ENCODE measurements around the gene USP32. TPM values are rescaled to one million over a fixed set of nuclear protein-coding genes. Genes with fewer than 3 reads are reported as not detected.
"Not testable (repeated sequence)": the region's sequence is repeated elsewhere in the genome, so short reads cannot be mapped to it uniquely, and the experiment has no call there.

USP32 gene
- polyA plus RNA-seq, 1 experiment, result 40.7 TPM

DNA sequence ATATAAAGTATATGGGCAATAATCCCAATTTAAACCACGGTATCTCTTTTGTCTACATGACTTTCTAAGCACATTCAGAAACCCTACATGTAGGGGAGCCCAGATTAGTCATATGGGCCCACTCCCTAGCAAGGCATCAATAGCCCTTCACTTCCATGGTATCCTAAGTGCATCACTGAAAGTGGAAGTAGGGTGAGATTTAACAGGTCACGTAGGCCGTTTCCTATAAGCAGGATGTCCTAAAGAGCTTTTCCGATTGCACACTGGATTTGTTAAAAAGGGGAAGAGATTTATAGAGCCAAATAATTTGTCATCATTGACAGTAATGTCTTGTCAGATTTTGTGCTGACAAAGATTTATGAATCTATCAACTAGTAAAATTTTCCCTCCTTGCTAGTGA, 203.2 kb downstream of the USP32 start:
- Histone ChIP-seq H3K9me3 (ENCODE audit: control insufficient read depth, insufficient read depth, low read length) (no peaks in the 10 kb centered on the region), H3K4me3 (ENCODE audit: low read depth, low read length) (no peak overlapping the region), H3K27ac (ENCODE audit: low read depth, low read length) (no peak overlapping the region), H3K27me3 (ENCODE audit: control insufficient read depth, insufficient read depth, low read length) (no peaks in the 10 kb centered on the region)
- ChIA-PET CTCF (no interaction called here), POLR2A (no interaction called here)
- no peak for TF ChIP-seq CTCF (IDR thresholded peaks at IDR 0.05; ENCODE audit: low read depth, low read length)
- no peak for DNase-seq (ENCODE audit: low read depth, low spot score)

GRCh38 chr17:60186846-60187745, 204.8 kb downstream of the USP32 start:
- CTCF ChIA-PET, result interaction anchor here (0.6 kb wide), 1 partner anchor 462 kb away, joined by 3 read pairs; no protein-coding TSS in a partner anchor
- POLR2A ChIA-PET; H3K9me3 ChIP-seq (ENCODE audit: control insufficient read depth, insufficient read depth, low read length); H3K27me3 ChIP-seq (ENCODE audit: control insufficient read depth, insufficient read depth, low read length); H3K27ac ChIP-seq (ENCODE audit: low read depth, low read length); DNase-seq (ENCODE audit: low read depth, low spot score); H3K4me3 ChIP-seq (ENCODE audit: low read depth, low read length): not testable (repeated sequence)

- H3K27ac ChIP-seq (ENCODE audit: low read depth, low read length); H3K4me3 ChIP-seq (ENCODE audit: low read depth, low read length); POLR2A ChIA-PET; DNase-seq (ENCODE audit: low read depth, low spot score); H3K27me3 ChIP-seq (ENCODE audit: control insufficient read depth, insufficient read depth, low read length); H3K9me3 ChIP-seq (ENCODE audit: control insufficient read depth, insufficient read depth, low read length): not testable (repeated sequence)
- CTCF ChIA-PET, result interaction anchor here (1.8 kb wide), 1 partner anchor 45 kb away, joined by 4 read pairs; no protein-coding TSS in a partner anchor
These were observed 205.6 kb downstream of the USP32 start for GRCh38 chr17:60186372-60186771.

- H3K27me3 ChIP-seq (ENCODE audit: control insufficient read depth, insufficient read depth, low read length); H3K9me3 ChIP-seq (ENCODE audit: control insufficient read depth, insufficient read depth, low read length); DNase-seq (ENCODE audit: low read depth, low spot score); CTCF ChIA-PET; H3K4me3 ChIP-seq (ENCODE audit: low read depth, low read length); H3K27ac ChIP-seq (ENCODE audit: low read depth, low read length); POLR2A ChIA-PET: not testable (repeated sequence)
These were observed 211.6 kb downstream of the USP32 start for GRCh38 chr17:60180380-60180779.

- H3K9me3 ChIP-seq (ENCODE audit: control insufficient read depth, insufficient read depth, low read length); H3K4me3 ChIP-seq (ENCODE audit: low read depth, low read length); H3K27ac ChIP-seq (ENCODE audit: low read depth, low read length); DNase-seq (ENCODE audit: low read depth, low spot score); CTCF ChIA-PET; H3K27me3 ChIP-seq (ENCODE audit: control insufficient read depth, insufficient read depth, low read length); POLR2A ChIA-PET: not testable (repeated sequence)
These were observed 213.8 kb downstream of the USP32 start for GRCh38 chr17:60178180-60178579.

DNA sequence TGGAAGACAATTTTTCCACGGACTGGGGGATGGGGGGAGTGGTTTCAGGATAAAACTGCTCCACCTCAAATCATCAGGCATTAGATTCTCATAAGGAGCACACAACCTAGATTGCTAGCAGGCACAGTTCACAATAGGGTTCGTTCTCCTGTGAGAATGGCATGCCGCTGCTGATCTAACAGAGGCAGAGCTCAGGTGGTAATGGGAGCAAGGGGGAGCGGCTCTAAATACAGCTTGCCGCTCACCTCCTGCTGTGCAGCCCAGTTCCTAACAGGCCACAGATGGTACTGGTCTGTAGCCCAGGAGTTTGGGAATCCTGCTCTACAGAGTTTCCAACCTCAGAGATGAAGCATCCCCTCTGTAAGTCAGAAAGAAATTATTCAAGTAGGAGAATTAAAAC, 215.2 kb downstream of the USP32 start:
- H3K4me3 ChIP-seq (ENCODE audit: low read depth, low read length); CTCF ChIA-PET; H3K27me3 ChIP-seq (ENCODE audit: control insufficient read depth, insufficient read depth, low read length); H3K9me3 ChIP-seq (ENCODE audit: control insufficient read depth, insufficient read depth, low read length); H3K27ac ChIP-seq (ENCODE audit: low read depth, low read length); POLR2A ChIA-PET; DNase-seq (ENCODE audit: low read depth, low spot score): not testable (repeated sequence)

- not testable (repeated sequence) for DNase-seq (ENCODE audit: low read depth, low spot score); H3K27ac ChIP-seq (ENCODE audit: low read depth, low read length); H3K27me3 ChIP-seq (ENCODE audit: control insufficient read depth, insufficient read depth, low read length); H3K4me3 ChIP-seq (ENCODE audit: low read depth, low read length); H3K9me3 ChIP-seq (ENCODE audit: control insufficient read depth, insufficient read depth, low read length)
- CTCF ChIA-PET, result interaction anchor here (2.6 kb wide), 1 partner anchor 32 kb away, joined by 9 read pairs; no protein-coding TSS in a partner anchor
- POLR2A ChIA-PET, result interaction anchor here (0.6 kb wide), 2 partner anchors 411 to 513 kb away, joined by 3 read pairs; no protein-coding TSS in a partner anchor
- peak; percentile 22; the same call in 1 of the 2 replicates for TF ChIP-seq CTCF (IDR thresholded peaks at IDR 0.05; ENCODE audit: low read depth, low read length)
These were observed 217.2 kb downstream of the USP32 start for GRCh38 chr17:60174767-60175166.

All from AG04450 (cell line).